Measurements from ENCODE around the gene CHRNA9.

GRCh38 chr4:40361338-40361737, 26.2 kb downstream of the CHRNA9 start:
- TF ChIP-seq CTCF (conservative IDR thresholded peaks at IDR 0.05; ENCODE audit: low read depth, low read length) (no peak), POLR2A (IDR thresholded peaks at IDR 0.05; ENCODE audit: low read depth, low read length) (no peak), RAD21 (IDR thresholded peaks at IDR 0.05; ENCODE audit: low read length) (no peak), MAFK (IDR thresholded peaks at IDR 0.05; ENCODE audit: low read depth, low read length) (no peak), MXI1 (IDR thresholded peaks at IDR 0.05; ENCODE audit: borderline replicate concordance, low read depth, low read length) (no peak), SMC3 (IDR thresholded peaks at IDR 0.05; ENCODE audit: low read depth, low read length) (no peak)

All from IMR-90 (cell line).